K562 (cell line): ENCODE data around the gene CAPN10. TPM values are rescaled to one million over a fixed set of nuclear protein-coding genes. Genes with fewer than 3 reads are reported as not detected.
A peak's percentile ranks its signal among the peaks of the same experiment; 100 is the strongest.

Experiments used
- DIDO1 ChIP-seq: fragments of 450-650 bp; IDR thresholded peaks from 2 replicates; pipeline ENCODE4 v1.6.1; 2016; ENCODE audit warnings: low read depth, missing biosample characterization, missing genetic modification characterization
- EP400 ChIP-seq: fragments of 450-650 bp; IDR thresholded peaks from 2 replicates; pipeline ENCODE4 v1.6.1; 2017; ENCODE audit warnings: antibody characterized with exemption, mild to moderate bottlenecking, moderate library complexity
- FOXP1 ChIP-seq: sonication (generic); formaldehyde crosslinking; IDR thresholded peaks from 2 replicates; pipeline ENCODE4 v1.8.0; 2022; ENCODE audit warnings: mild to moderate bottlenecking, missing genetic modification reagents
- HDGF ChIP-seq: fragments of 450-650 bp; IDR thresholded peaks from 2 replicates; pipeline ENCODE4 v1.6.1; 2016
- HNRNPK ChIP-seq: fragments of 200-400 bp; formaldehyde crosslinking; IDR thresholded peaks from one replicate; pipeline ENCODE4 v1.6.1; 2018; ENCODE audit warnings: mild to moderate bottlenecking, low read depth, low read length; ENCODE audit not compliant: poor library complexity, severe bottlenecking
- JUN ChIP-seq, 2 experiments: sonication (generic) in 1 of 2; formaldehyde crosslinking in 1 of 2; IDR thresholded peaks; 2 replicates each; pipeline versions ENCODE4 v1.6.1 to v1.8.0; 2012 to 2022; ENCODE audit warnings: borderline replicate concordance in 2 of 2, mild to moderate bottlenecking in 2 of 2, improper control_type of control experiment in 1 of 2, low read depth in 1 of 2, low read length in 1 of 2, missing genetic modification reagents in 1 of 2
- L3MBTL2 ChIP-seq: fragments of 450-650 bp; IDR thresholded peaks from 2 replicates; pipeline ENCODE4 v1.6.1; 2016; ENCODE audit warnings: mild to moderate bottlenecking, moderate library complexity
- NFIC ChIP-seq: fragments of 450-650 bp; IDR thresholded peaks from 2 replicates; pipeline ENCODE4 v1.6.1; 2017; ENCODE audit warnings: mild to moderate bottlenecking, inconsistent platforms
- PML ChIP-seq: IDR thresholded peaks from 2 replicates; pipeline ENCODE4 v1.6.1; 2012; ENCODE audit warnings: low read length, inconsistent platforms
- RFX7 ChIP-seq: fragments of 250-450 bp; sonication (Bioruptor Pico); IDR thresholded peaks from 2 replicates; pipeline ENCODE4 v1.5.1; 2021; ENCODE audit warnings: mild to moderate bottlenecking
- RUNX1 ChIP-seq: sonication (generic); IDR thresholded peaks from 2 replicates; pipeline ENCODE4 v1.6.1; 2016; ENCODE audit warnings: antibody characterized with exemption, low read depth
- TAF1 ChIP-seq: IDR thresholded peaks from 2 replicates; pipeline ENCODE4 v1.6.1; 2011; ENCODE audit warnings: mild to moderate bottlenecking, low read length, moderate library complexity; ENCODE audit not compliant: insufficient read depth, control insufficient read depth, severe bottlenecking; ENCODE audit errors: extremely low read depth
- polyA plus RNA-seq, 8 experiments: library from polyadenylated mRNA; depleted of rRNA in 4 of 8; stranded (reverse) in 5 of 8; unstranded in 3 of 8; fragments of >200 nt; fragmentation: Nextera tagmentation in 2 of 8; fragmentation: Illumina TruSeq in 1 of 8; extraction: Ambion mirVana in 2 of 8; extraction: Trizol in 1 of 8; gene quantifications; 2 replicates each; pipeline versions ENCODE4 v1.2.1 to v1.2.3, GENCODE V29; 2011 to 2014; ENCODE audit warnings: inconsistent platforms in 1 of 8, missing spikeins in 1 of 8
- total RNA-seq, 7 experiments: library from RNA; depleted of rRNA in 6 of 7; stranded (reverse); fragments of >200 nt in 6 of 7; fragmentation: Illumina TruSeq in 2 of 7; extraction: Trizol in 2 of 7; gene quantifications; 2 replicates each; pipeline versions ENCODE4 v1.2.1 to v1.2.3, GENCODE V29; 2011 to 2021; ENCODE audit warnings: low replicate concordance in 1 of 7
- TF ChIP-seq, protein P1 (sequence below): fragments of 450-650 bp; formaldehyde crosslinking; IDR thresholded peaks from 2 replicates; pipeline ENCODE4 v1.4.0; 2020; ENCODE audit warnings: mild to moderate bottlenecking, moderate library complexity
- TF ChIP-seq, protein P2 (sequence below): IDR thresholded peaks from 2 replicates; pipeline ENCODE4 v1.6.1; 2011; ENCODE audit warnings: borderline replicate concordance, low read depth, mild to moderate bottlenecking, moderate library complexity, low read length; ENCODE audit not compliant: insufficient read depth, poor library complexity, severe bottlenecking
- TF ChIP-seq, protein P3 (sequence below): IDR thresholded peaks from 3 replicates; pipeline ENCODE4 v1.6.1; 2011; ENCODE audit warnings: borderline replicate concordance, mild to moderate bottlenecking, moderate library complexity; ENCODE audit not compliant: insufficient read length; ENCODE audit errors: extremely low read depth

Gene CAPN10
- total and polyA plus RNA-seq, 9 of the 15 experiments (the other 6 are each of a cell fraction or from before 2014, with no cell fraction given): 0.08 to 26.1 (median 8.4) TPM

DNA sequence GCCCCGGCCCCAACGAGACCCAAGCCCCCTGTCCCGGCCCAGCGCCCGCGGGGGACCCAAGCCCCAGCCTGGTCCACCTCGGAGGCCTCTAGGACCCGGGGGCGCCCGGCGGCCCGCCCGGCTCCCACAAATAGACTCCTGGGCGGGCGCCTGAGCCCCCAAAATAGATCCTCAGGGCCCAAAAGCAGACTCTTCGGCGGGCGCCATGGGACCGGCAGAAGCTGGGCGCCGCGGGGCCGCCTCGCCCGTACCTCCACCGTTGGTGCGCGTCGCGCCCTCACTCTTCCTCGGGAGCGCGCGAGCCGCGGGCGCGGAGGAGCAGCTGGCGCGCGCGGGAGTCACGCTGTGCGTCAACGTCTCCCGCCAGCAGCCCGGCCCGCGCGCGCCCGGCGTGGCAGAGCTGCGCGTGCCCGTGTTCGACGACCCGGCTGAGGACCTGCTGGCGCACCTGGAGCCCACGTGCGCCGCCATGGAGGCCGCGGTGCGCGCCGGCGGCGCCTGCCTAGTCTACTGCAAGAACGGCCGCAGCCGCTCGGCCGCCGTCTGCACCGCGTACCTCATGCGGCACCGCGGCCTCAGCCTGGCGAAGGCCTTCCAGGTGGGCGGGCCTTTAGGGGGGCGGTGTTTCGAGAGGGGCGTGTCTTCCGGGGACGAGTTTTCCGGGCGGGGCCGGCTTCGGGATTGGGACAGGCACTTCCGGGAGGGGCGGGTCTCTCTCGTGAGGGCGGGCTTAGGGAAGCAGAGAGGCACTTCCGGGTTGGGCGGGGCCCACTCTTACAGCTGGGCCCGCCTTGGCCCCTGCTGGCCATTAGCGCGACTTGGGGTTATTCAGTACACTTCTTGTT lies 25.8 kb upstream of the CAPN10 start (continued):
- TF ChIP-seq HNRNPK: no peak
- TF ChIP-seq FOXP1 (CRISPR knock-in tag): peak; percentile 73
- peak; percentile 79 for TF ChIP-seq TAF1
- peak; percentile 41; the same call in 1 of the 2 replicates for TF ChIP-seq NFIC
- peak; percentile 50; the same call in 1 of the 2 replicates for TF ChIP-seq EP400
- TF ChIP-seq L3MBTL2: peak; percentile 96
- TF ChIP-seq, protein P1, sequence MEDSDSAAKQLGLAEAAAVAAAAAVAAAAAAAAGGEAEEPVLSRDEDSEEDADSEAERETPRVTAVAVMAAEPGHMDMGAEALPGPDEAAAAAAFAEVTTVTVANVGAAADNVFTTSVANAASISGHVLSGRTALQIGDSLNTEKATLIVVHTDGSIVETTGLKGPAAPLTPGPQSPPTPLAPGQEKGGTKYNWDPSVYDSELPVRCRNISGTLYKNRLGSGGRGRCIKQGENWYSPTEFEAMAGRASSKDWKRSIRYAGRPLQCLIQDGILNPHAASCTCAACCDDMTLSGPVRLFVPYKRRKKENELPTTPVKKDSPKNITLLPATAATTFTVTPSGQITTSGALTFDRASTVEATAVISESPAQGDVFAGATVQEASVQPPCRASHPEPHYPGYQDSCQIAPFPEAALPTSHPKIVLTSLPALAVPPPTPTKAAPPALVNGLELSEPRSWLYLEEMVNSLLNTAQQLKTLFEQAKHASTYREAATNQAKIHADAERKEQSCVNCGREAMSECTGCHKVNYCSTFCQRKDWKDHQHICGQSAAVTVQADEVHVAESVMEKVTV (CRISPR knock-in tag): no peak
- TF ChIP-seq PML: peak; percentile 30; the same call in 1 of the 2 replicates
- no peak for TF ChIP-seq RFX7
- no peak for TF ChIP-seq DIDO1
- no peak for TF ChIP-seq RUNX1
- TF ChIP-seq JUN (IDR thresholded peaks at IDR 0.05; ENCODE audit: borderline replicate concordance, low read depth, low read length): peak; percentile 35; the same call in 1 of the 2 replicates
- TF ChIP-seq JUN (CRISPR knock-in tag; IDR thresholded peaks at IDR 0.05; ENCODE audit: borderline replicate concordance): no peak
- TF ChIP-seq, protein P2, sequence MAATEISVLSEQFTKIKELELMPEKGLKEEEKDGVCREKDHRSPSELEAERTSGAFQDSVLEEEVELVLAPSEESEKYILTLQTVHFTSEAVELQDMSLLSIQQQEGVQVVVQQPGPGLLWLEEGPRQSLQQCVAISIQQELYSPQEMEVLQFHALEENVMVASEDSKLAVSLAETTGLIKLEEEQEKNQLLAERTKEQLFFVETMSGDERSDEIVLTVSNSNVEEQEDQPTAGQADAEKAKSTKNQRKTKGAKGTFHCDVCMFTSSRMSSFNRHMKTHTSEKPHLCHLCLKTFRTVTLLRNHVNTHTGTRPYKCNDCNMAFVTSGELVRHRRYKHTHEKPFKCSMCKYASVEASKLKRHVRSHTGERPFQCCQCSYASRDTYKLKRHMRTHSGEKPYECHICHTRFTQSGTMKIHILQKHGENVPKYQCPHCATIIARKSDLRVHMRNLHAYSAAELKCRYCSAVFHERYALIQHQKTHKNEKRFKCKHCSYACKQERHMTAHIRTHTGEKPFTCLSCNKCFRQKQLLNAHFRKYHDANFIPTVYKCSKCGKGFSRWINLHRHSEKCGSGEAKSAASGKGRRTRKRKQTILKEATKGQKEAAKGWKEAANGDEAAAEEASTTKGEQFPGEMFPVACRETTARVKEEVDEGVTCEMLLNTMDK: peak; percentile 30
- TF ChIP-seq, protein P3, sequence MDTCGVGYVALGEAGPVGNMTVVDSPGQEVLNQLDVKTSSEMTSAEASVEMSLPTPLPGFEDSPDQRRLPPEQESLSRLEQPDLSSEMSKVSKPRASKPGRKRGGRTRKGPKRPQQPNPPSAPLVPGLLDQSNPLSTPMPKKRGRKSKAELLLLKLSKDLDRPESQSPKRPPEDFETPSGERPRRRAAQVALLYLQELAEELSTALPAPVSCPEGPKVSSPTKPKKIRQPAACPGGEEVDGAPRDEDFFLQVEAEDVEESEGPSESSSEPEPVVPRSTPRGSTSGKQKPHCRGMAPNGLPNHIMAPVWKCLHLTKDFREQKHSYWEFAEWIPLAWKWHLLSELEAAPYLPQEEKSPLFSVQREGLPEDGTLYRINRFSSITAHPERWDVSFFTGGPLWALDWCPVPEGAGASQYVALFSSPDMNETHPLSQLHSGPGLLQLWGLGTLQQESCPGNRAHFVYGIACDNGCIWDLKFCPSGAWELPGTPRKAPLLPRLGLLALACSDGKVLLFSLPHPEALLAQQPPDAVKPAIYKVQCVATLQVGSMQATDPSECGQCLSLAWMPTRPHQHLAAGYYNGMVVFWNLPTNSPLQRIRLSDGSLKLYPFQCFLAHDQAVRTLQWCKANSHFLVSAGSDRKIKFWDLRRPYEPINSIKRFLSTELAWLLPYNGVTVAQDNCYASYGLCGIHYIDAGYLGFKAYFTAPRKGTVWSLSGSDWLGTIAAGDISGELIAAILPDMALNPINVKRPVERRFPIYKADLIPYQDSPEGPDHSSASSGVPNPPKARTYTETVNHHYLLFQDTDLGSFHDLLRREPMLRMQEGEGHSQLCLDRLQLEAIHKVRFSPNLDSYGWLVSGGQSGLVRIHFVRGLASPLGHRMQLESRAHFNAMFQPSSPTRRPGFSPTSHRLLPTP: no peak
- TF ChIP-seq HDGF: no peak
